Neutrophil (primary cell): ENCODE measurements around the gene SLC17A9.
"Not testable (repeated sequence)": the region's sequence is repeated elsewhere in the genome, so short reads cannot be mapped to it uniquely, and the experiment has no call there.

Experiments used
- H3K27ac ChIP-seq: fragments of 200-600 bp; sonication (generic); 2 replicates; pipeline ENCODE4 v1.5.1; 2016; ENCODE audit warnings: mild to moderate bottlenecking, moderate library complexity
- H3K27me3 ChIP-seq: fragments of 200-600 bp; sonication (generic); 2 replicates; pipeline ENCODE4 v1.6.0; 2016; ENCODE audit warnings: mild to moderate bottlenecking
- H3K36me3 ChIP-seq: fragments of 200-600 bp; sonication (generic); 2 replicates; pipeline ENCODE4 v1.5.1; 2017
- H3K4me1 ChIP-seq, 2 experiments: fragments of 200-600 bp in 1 of 2; sonication (generic) in 1 of 2; 1 replicate in 1 of 2; 2 replicates in 1 of 2; pipeline versions ENCODE4 v1.5.1 to v1.6.1; 2013 to 2016; ENCODE audit warnings: low read depth in 1 of 2, low read length in 1 of 2, mild to moderate bottlenecking in 1 of 2, moderate library complexity in 1 of 2; ENCODE audit not compliant: control insufficient read depth in 1 of 2, insufficient read depth in 1 of 2
- H3K4me3 ChIP-seq, 2 experiments: fragments of 200-600 bp in 1 of 2; sonication (generic) in 1 of 2; 1 replicate in 1 of 2; 2 replicates in 1 of 2; pipeline ENCODE4 v1.5.1; 2013 to 2016; ENCODE audit warnings: low read depth in 1 of 2, low read length in 1 of 2, mild to moderate bottlenecking in 1 of 2, moderate library complexity in 1 of 2
- H3K9me3 ChIP-seq: fragments of 200-600 bp; sonication (generic); 2 replicates; pipeline ENCODE4 v1.5.1; 2016
- CTCF ChIP-seq: fragments of 200-600 bp; sonication (generic); IDR thresholded peaks from 2 replicates; pipeline ENCODE4 v1.5.1; 2016; ENCODE audit warnings: antibody characterized with exemption

The SLC17A9 gene

GRCh38 chr20:62918147-62918546, 34.4 kb upstream of the SLC17A9 start:
- peaks cover 5% of the 10 kb centered on the region for H3K36me3 ChIP-seq
- H3K4me1 ChIP-seq = peaks cover 39 to 50% of the 10 kb centered on the region in 2 experiments
- H3K9me3 ChIP-seq = no peaks in the 10 kb centered on the region
- TF ChIP-seq CTCF = no peak
- no peak overlapping the region for H3K4me3 ChIP-seq
- no peaks in the 10 kb centered on the region for H3K27me3 ChIP-seq
- peak overlapping the region; percentile 7 for H3K27ac ChIP-seq

- no peak for TF ChIP-seq CTCF
- H3K4me1 ChIP-seq = peaks cover 41 to 55% of the 10 kb centered on the region in 2 experiments
- no peak overlapping the region for H3K4me3 ChIP-seq
- peak overlapping the region; percentile 33 for H3K27ac ChIP-seq
- no peaks in the 10 kb centered on the region for H3K9me3 ChIP-seq
- H3K36me3 ChIP-seq = no peaks in the 10 kb centered on the region
- no peaks in the 10 kb centered on the region for H3K27me3 ChIP-seq
These were observed 33.7 kb upstream of the SLC17A9 start for GRCh38 chr20:62918831-62919230.

- Histone ChIP-seq H3K4me1 (peaks cover 54 to 69% of the 10 kb centered on the region in 2 experiments), H3K27ac (peak overlapping the region; percentile 32)
These were observed 32.4 kb upstream of the SLC17A9 start for GRCh38 chr20:62920039-62920645.

GRCh38 chr20:62921119-62921687, 31.3 kb upstream of the SLC17A9 start:
- Histone ChIP-seq H3K4me1 (peaks cover 61 to 73% of the 10 kb centered on the region in 2 experiments), H3K4me3 (no peak overlapping the region), H3K27me3 (no peaks in the 10 kb centered on the region), H3K9me3 (no peaks in the 10 kb centered on the region), H3K36me3 (no peaks in the 10 kb centered on the region), H3K27ac (no peak overlapping the region)
- peak; percentile 29 for TF ChIP-seq CTCF

More at GRCh38 chr20:62920039-62920645, 32.4 kb upstream of the SLC17A9 start:
- H3K4me3 ChIP-seq = no peak overlapping the region
- no peaks in the 10 kb centered on the region for H3K9me3 ChIP-seq
- H3K27me3 ChIP-seq = no peaks in the 10 kb centered on the region
- TF ChIP-seq CTCF = no peak
- no peaks in the 10 kb centered on the region for H3K36me3 ChIP-seq

GRCh38 chr20:62922451-62922921, 30.0 kb upstream of the SLC17A9 start:
- TF ChIP-seq CTCF = no peak
- H3K4me1 ChIP-seq = peaks cover 62 to 82% of the 10 kb centered on the region in 2 experiments
- no peaks in the 10 kb centered on the region for H3K27me3 ChIP-seq
- no peaks in the 10 kb centered on the region for H3K36me3 ChIP-seq
- no peaks in the 10 kb centered on the region for H3K9me3 ChIP-seq
- H3K27ac ChIP-seq = peak overlapping the region; percentile 38
- no peak overlapping the region for H3K4me3 ChIP-seq

GRCh38 chr20:62923059-62923668, 29.3 kb upstream of the SLC17A9 start:
- Histone ChIP-seq H3K27ac (peak overlapping the region; percentile 38), H3K4me1 (peaks cover 62 to 82% of the 10 kb centered on the region in 2 experiments)
- not testable (repeated sequence) for H3K36me3 ChIP-seq, H3K27me3 ChIP-seq, H3K4me3 ChIP-seq, H3K9me3 ChIP-seq
